Measurements from ENCODE around the gene LYST.
"Not testable (repeated sequence)": the region's sequence is repeated elsewhere in the genome, so short reads cannot be mapped to it uniquely, and the experiment has no call there.

The LYST gene

GRCh38 chr1:235809688-235810397 is 56.9 kb downstream of the LYST start:
- no peak for DNase-seq

GRCh38 chr1:235808223-235808622 is 58.5 kb downstream of the LYST start:
- DNase-seq = no peak

- DNase-seq = no peak
These were observed 60.6 kb downstream of the LYST start for GRCh38 chr1:235806123-235806522.

GRCh38 chr1:235802573-235803346 is 63.9 kb downstream of the LYST start:
- DNase-seq = no peak

- DNase-seq = no peak
These were observed 67.4 kb downstream of the LYST start for GRCh38 chr1:235799264-235799663.

- no peak for DNase-seq
These were observed 75.1 kb downstream of the LYST start for GRCh38 chr1:235791532-235792060.

GRCh38 chr1:235790123-235790522 is 76.6 kb downstream of the LYST start:
- DNase-seq = no peak

- not testable (repeated sequence) for DNase-seq
These were observed 80.3 kb downstream of the LYST start for GRCh38 chr1:235786227-235786898.

GRCh38 chr1:235784950-235785349 is 81.8 kb downstream of the LYST start:
- DNase-seq = no peak

GRCh38 chr1:235783148-235783776 is 83.4 kb downstream of the LYST start:
- no peak for DNase-seq

GRCh38 chr1:235782601-235783000 is 84.1 kb downstream of the LYST start:
- no peak for DNase-seq

- no peak for DNase-seq
These were observed 84.9 kb downstream of the LYST start for GRCh38 chr1:235781807-235782206.

- DNase-seq = no peak
These were observed 86.9 kb downstream of the LYST start for GRCh38 chr1:235779770-235780169.

- DNase-seq = no peak
These were observed 90.3 kb downstream of the LYST start for GRCh38 chr1:235776396-235776795.

- no peak for DNase-seq
These were observed 91.4 kb downstream of the LYST start for GRCh38 chr1:235775246-235775860.

GRCh38 chr1:235767795-235768194 is 98.9 kb downstream of the LYST start:
- no peak for DNase-seq

- no peak for DNase-seq
These were observed 99.9 kb downstream of the LYST start for GRCh38 chr1:235766794-235767285.

GRCh38 chr1:235763962-235764361 is 102.7 kb downstream of the LYST start:
- DNase-seq = peak; percentile 14

- DNase-seq = no peak
These were observed 107.4 kb downstream of the LYST start for GRCh38 chr1:235759336-235759735.

- no peak for DNase-seq
These were observed 107.8 kb downstream of the LYST start for GRCh38 chr1:235758931-235759330.

GRCh38 chr1:235757587-235758096 is 109.1 kb downstream of the LYST start:
- no peak for DNase-seq

GRCh38 chr1:235754186-235754585 is 112.5 kb downstream of the LYST start:
- not testable (repeated sequence) for DNase-seq

Measured in stimulated activated CD4-positive, alpha-beta T cell treated with anti-CD3 and anti-CD28 coated beads, Interleukin-15, amount 100 ng/mL, for 24 hours (primary cell).